Keratinocyte (primary cell): ENCODE results near the gene TTI1.

ENCODE experiments used
- CTCF ChIP-seq, 3 experiments: IDR thresholded peaks in 1 of 3; conservative IDR thresholded peaks in 1 of 3; optimal IDR thresholded peaks in 1 of 3; 2 replicates in 2 of 3; 3 replicates in 1 of 3; pipeline versions ENCODE3 to v1.5.1; 2011; ENCODE audit warnings: low read length in 3 of 3, mild to moderate bottlenecking in 3 of 3, moderate library complexity in 2 of 3, control low read depth in 1 of 3, inconsistent platforms in 1 of 3; ENCODE audit not compliant: insufficient read depth in 2 of 3; ENCODE audit errors: extremely low read depth in 1 of 3
- EZH2 ChIP-seq: IDR thresholded peaks from one replicate; pipeline ENCODE4 v1.6.1; 2012; ENCODE audit warnings: inconsistent platforms, mild to moderate bottlenecking, low read length, moderate library complexity

- TF ChIP-seq CTCF (optimal IDR thresholded peaks at IDR 0.05 in 1 of 3, IDR thresholded peaks at IDR 0.05 in 1 of 3, conservative IDR thresholded peaks at IDR 0.05 in 1 of 3; ENCODE audit: extremely low read depth in 1 of 3, insufficient read depth in 2 of 3, low read length in 3 of 3) (no peak), EZH2 (no peak)
These were observed 48.3 kb upstream of the TTI1 start for GRCh38 chr20:38081575-38081974.
